Measurements from ENCODE around the gene POC5.

Gene POC5

GRCh38 chr5:75663579-75664284 is 53.5 kb downstream of the POC5 start:
- Histone ChIP-seq H3K36me3 (replicated peaks) (no peaks in the 10 kb centered on the region), H3K27ac (no peak overlapping the region), H3K27me3 (replicated peaks) (no peaks in the 10 kb centered on the region), H3K4me3 (ENCODE audit: low read depth, low read length) (no peak overlapping the region)
- in situ Hi-C loops (cut with HindIII; ENCODE audit: low pct_ligation_motif_present, low sequenced_read_pairs): no loop called here
- TF ChIP-seq CTCF (IDR thresholded peaks at IDR 0.05; ENCODE audit: low read depth, low read length, missing control alignments): no peak
- DNase-seq: no peak

GRCh38 chr5:75662061-75662460 is 55.2 kb downstream of the POC5 start:
- no peak for TF ChIP-seq CTCF (IDR thresholded peaks at IDR 0.05; ENCODE audit: low read depth, low read length, missing control alignments)
- H3K27ac ChIP-seq: no peak overlapping the region
- no peaks in the 10 kb centered on the region for H3K36me3 ChIP-seq (replicated peaks)
- DNase-seq: no peak
- H3K4me3 ChIP-seq (ENCODE audit: low read depth, low read length): no peak overlapping the region
- in situ Hi-C loops (cut with HindIII; ENCODE audit: low pct_ligation_motif_present, low sequenced_read_pairs): no loop called here
- no peaks in the 10 kb centered on the region for H3K27me3 ChIP-seq (replicated peaks)

GRCh38 chr5:75660678-75661465 is 56.4 kb downstream of the POC5 start:
- Histone ChIP-seq H3K36me3 (replicated peaks) (no peaks in the 10 kb centered on the region), H3K4me3 (ENCODE audit: low read depth, low read length) (no peak overlapping the region), H3K27ac (no peak overlapping the region), H3K27me3 (replicated peaks) (no peaks in the 10 kb centered on the region)
- TF ChIP-seq CTCF (IDR thresholded peaks at IDR 0.05; ENCODE audit: low read depth, low read length, missing control alignments): no peak
- in situ Hi-C loops (cut with HindIII; ENCODE audit: low pct_ligation_motif_present, low sequenced_read_pairs): no loop called here
- no peak for DNase-seq

GRCh38 chr5:75659791-75660450 is 57.3 kb downstream of the POC5 start:
- in situ Hi-C loops (cut with HindIII; ENCODE audit: low pct_ligation_motif_present, low sequenced_read_pairs): no loop called here
- Histone ChIP-seq H3K4me3 (ENCODE audit: low read depth, low read length) (no peak overlapping the region), H3K36me3 (replicated peaks) (no peaks in the 10 kb centered on the region), H3K27ac (no peak overlapping the region), H3K27me3 (replicated peaks) (no peaks in the 10 kb centered on the region)
- no peak for TF ChIP-seq CTCF (IDR thresholded peaks at IDR 0.05; ENCODE audit: low read depth, low read length, missing control alignments)
- DNase-seq: no peak

GRCh38 chr5:75656311-75657003 is 60.8 kb downstream of the POC5 start:
- Histone ChIP-seq H3K27me3 (replicated peaks) (no peaks in the 10 kb centered on the region), H3K36me3 (replicated peaks) (no peaks in the 10 kb centered on the region), H3K4me3 (ENCODE audit: low read depth, low read length) (peak overlapping the region; percentile 68), H3K27ac (peak overlapping the region; percentile 27)
- in situ Hi-C loops (cut with HindIII; ENCODE audit: low pct_ligation_motif_present, low sequenced_read_pairs): no loop called here
- no peak for DNase-seq
- no peak for TF ChIP-seq CTCF (IDR thresholded peaks at IDR 0.05; ENCODE audit: low read depth, low read length, missing control alignments)
